Trophoblast cell (in vitro differentiated cells and primary cell): ENCODE measurements around the gene DCUN1D3.
A peak's percentile ranks its signal among the peaks of the same experiment; 100 is the strongest.

Experiments used
- DNase-seq, 2 donors: peaks; one replicate each; pipeline ENCODE4 v3.0.0-alpha.2; 2016
- H2AFZ ChIP-seq: 2 replicates; pipeline ENCODE4 v1.6.1; 2013; ENCODE audit warnings: low read length, moderate library complexity, mild to moderate bottlenecking; ENCODE audit not compliant: insufficient read depth, poor library complexity
- H2AK5ac ChIP-seq: 2 replicates; pipeline ENCODE4 v1.6.1; 2013; ENCODE audit warnings: mild to moderate bottlenecking, low read length
- H2BK120ac ChIP-seq: 2 replicates; pipeline ENCODE4 v1.6.1; 2013; ENCODE audit warnings: low read length, mild to moderate bottlenecking, moderate library complexity; ENCODE audit not compliant: insufficient read depth, poor library complexity
- H2BK12ac ChIP-seq: 2 replicates; pipeline ENCODE4 v1.6.1; 2013; ENCODE audit warnings: mild to moderate bottlenecking, low read length, moderate library complexity
- H2BK5ac ChIP-seq: 2 replicates; pipeline ENCODE4 v1.6.1; 2013; ENCODE audit warnings: low read length, low read depth, moderate library complexity, mild to moderate bottlenecking; ENCODE audit not compliant: poor library complexity
- H3K14ac ChIP-seq: 2 replicates; pipeline ENCODE4 v1.6.1; 2013; ENCODE audit warnings: mild to moderate bottlenecking, low read length
- H3K18ac ChIP-seq: 2 replicates; pipeline ENCODE4 v1.6.1; 2013; ENCODE audit warnings: mild to moderate bottlenecking, low read length
- H3K23ac ChIP-seq: 2 replicates; pipeline ENCODE4 v1.6.1; 2013; ENCODE audit warnings: low read length
- H3K27ac ChIP-seq: 2 replicates; pipeline ENCODE4 v1.5.1; 2013; ENCODE audit warnings: low read depth, mild to moderate bottlenecking, inconsistent platforms, low read length, moderate library complexity
- H3K27me3 ChIP-seq: 2 replicates; pipeline ENCODE4 v1.6.1; 2013; ENCODE audit warnings: inconsistent platforms, mild to moderate bottlenecking, low read length, moderate library complexity; ENCODE audit not compliant: insufficient read depth
- H3K36me3 ChIP-seq, 2 experiments: 1 replicate in 1 of 2; 2 replicates in 1 of 2; pipeline ENCODE4 v1.6.1; 2013; ENCODE audit warnings: low read length in 2 of 2, mild to moderate bottlenecking in 2 of 2, moderate library complexity in 1 of 2; ENCODE audit not compliant: insufficient read depth in 2 of 2, control insufficient read depth in 1 of 2
- H3K4ac ChIP-seq: 2 replicates; pipeline ENCODE4 v1.6.1; 2013; ENCODE audit warnings: low read depth, mild to moderate bottlenecking, low read length, moderate library complexity
- H3K4me1 ChIP-seq, 2 experiments: 1 replicate in 1 of 2; 2 replicates in 1 of 2; pipeline ENCODE4 v1.6.1; 2013; ENCODE audit warnings: low read length in 2 of 2, mild to moderate bottlenecking in 2 of 2, moderate library complexity in 1 of 2; ENCODE audit not compliant: insufficient read depth in 2 of 2, control insufficient read depth in 1 of 2
- H3K4me2 ChIP-seq: 2 replicates; pipeline ENCODE4 v1.6.1; 2013; ENCODE audit warnings: inconsistent platforms, mild to moderate bottlenecking, low read length, moderate library complexity
- H3K4me3 ChIP-seq: 2 replicates; pipeline ENCODE4 v1.5.1; 2013; ENCODE audit warnings: mild to moderate bottlenecking, low read depth, low read length, inconsistent platforms
- H3K79me1 ChIP-seq: one replicate; pipeline ENCODE4 v1.6.1; 2013; ENCODE audit warnings: low read length
- H3K79me2 ChIP-seq: 2 replicates; pipeline ENCODE4 v1.6.1; 2013; ENCODE audit warnings: low read length, mild to moderate bottlenecking; ENCODE audit not compliant: control insufficient read depth, insufficient read depth, poor library complexity
- H3K9ac ChIP-seq: 2 replicates; pipeline ENCODE4 v1.6.1; 2013; ENCODE audit warnings: mild to moderate bottlenecking, low read length
- H3K9me3 ChIP-seq: 2 replicates; pipeline ENCODE4 v1.6.1; 2013; ENCODE audit warnings: low read depth, mild to moderate bottlenecking, control low read depth, inconsistent platforms, low read length; ENCODE audit not compliant: insufficient read depth
- H4K12ac ChIP-seq: 2 replicates; pipeline ENCODE4 v1.6.1; 2013; ENCODE audit warnings: low read depth, mild to moderate bottlenecking, low read length, moderate library complexity
- H4K8ac ChIP-seq: 2 replicates; pipeline ENCODE4 v1.6.1; 2013; ENCODE audit warnings: low read depth, mild to moderate bottlenecking, low read length, moderate library complexity
- H4K91ac ChIP-seq: one replicate; pipeline ENCODE4 v1.6.1; 2013; ENCODE audit warnings: low read depth, mild to moderate bottlenecking, low read length, moderate library complexity
- WGBS: extraction: QIAGEN DNeasy Blood & Tissue Kit; methylation state at CpG from one replicate; pipeline ENCODE4 v1.1.7; 2013; ENCODE audit warnings: missing lambda C conversion rate; ENCODE audit not compliant: insufficient read length, insufficient coverage; ENCODE audit errors: extremely low coverage; 5-methylcytosine and 5-hydroxymethylcytosine counted together

The DCUN1D3 gene

DNA sequence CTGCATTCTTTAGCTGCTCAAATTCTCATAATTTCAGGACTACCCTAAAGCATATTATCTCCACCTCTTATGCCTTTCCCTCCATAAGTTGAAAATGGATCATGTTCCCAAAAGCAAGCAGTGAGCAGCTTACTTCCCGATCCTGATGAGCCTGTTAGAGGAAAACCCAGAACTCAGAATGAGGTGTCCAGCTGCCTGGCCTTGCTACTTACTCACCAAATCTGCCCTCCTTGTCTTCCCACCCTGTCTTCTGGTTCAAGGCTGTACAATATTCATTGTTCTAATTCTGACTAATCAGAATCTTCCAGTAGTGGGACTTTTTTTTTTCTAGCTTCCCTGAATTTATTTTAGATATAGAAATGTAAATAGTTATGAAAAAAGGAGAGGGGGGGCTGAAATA lies 11.2 kb upstream of the DCUN1D3 start:
- no peaks in the 10 kb centered on the region for H3K36me3 ChIP-seq
- H2BK12ac ChIP-seq = no peak overlapping the region
- H4K91ac ChIP-seq = no peak overlapping the region
- H3K27me3 ChIP-seq = no peaks in the 10 kb centered on the region
- H3K4me2 ChIP-seq = no peak overlapping the region
- no peak overlapping the region for H3K18ac ChIP-seq
- no peak overlapping the region for H2AK5ac ChIP-seq
- no peaks in the 10 kb centered on the region for H3K9me3 ChIP-seq
- H3K9ac ChIP-seq = no peak overlapping the region
- peaks cover 5 to 6% of the 10 kb centered on the region in 2 experiments for H3K4me1 ChIP-seq
- no CpG with 5 or more reads among the region's 1 CpG for WGBS
- peak in 1 of 2 donors; percentile 13 for DNase-seq
- H2AFZ ChIP-seq = no peak overlapping the region
- no peak overlapping the region for H4K12ac ChIP-seq
- H3K79me1 ChIP-seq = no peaks in the 10 kb centered on the region
- no peak overlapping the region for H3K23ac ChIP-seq
- H2BK120ac ChIP-seq = no peak overlapping the region
- H3K79me2 ChIP-seq = no peaks in the 10 kb centered on the region
- H4K8ac ChIP-seq = no peak overlapping the region
- no peak overlapping the region for H3K4me3 ChIP-seq
- no peak overlapping the region for H2BK5ac ChIP-seq
- H3K27ac ChIP-seq = no peak overlapping the region
- no peak overlapping the region for H3K14ac ChIP-seq
- H3K4ac ChIP-seq = no peak overlapping the region

- Histone ChIP-seq H3K27ac (no peak overlapping the region), H3K18ac (no peak overlapping the region), H2AFZ (no peak overlapping the region), H3K4me1 (peaks cover 8 to 9% of the 10 kb centered on the region in 2 experiments), H3K14ac (no peak overlapping the region), H2BK12ac (no peak overlapping the region), H3K4ac (no peak overlapping the region), H2AK5ac (no peak overlapping the region), H3K9me3 (no peaks in the 10 kb centered on the region), H2BK120ac (no peak overlapping the region), H2BK5ac (no peak overlapping the region), H3K23ac (no peak overlapping the region), H3K79me2 (no peaks in the 10 kb centered on the region), H4K91ac (no peak overlapping the region), H4K12ac (no peak overlapping the region), H3K27me3 (no peaks in the 10 kb centered on the region), H3K4me2 (no peak overlapping the region), H3K4me3 (no peak overlapping the region), H4K8ac (no peak overlapping the region), H3K9ac (no peak overlapping the region), H3K36me3 (no peaks in the 10 kb centered on the region), H3K79me1 (no peaks in the 10 kb centered on the region)
- WGBS = no CpG with 5 or more reads among the region's 2 CpGs
- peak in 1 of 2 donors; percentile 36 for DNase-seq
Measured at GRCh38 chr16:20910781-20911321, 10.7 kb upstream of the DCUN1D3 start.

GRCh38 chr16:20906341-20907255 lies 6.4 kb upstream of the DCUN1D3 start:
- Histone ChIP-seq H3K14ac (no peak overlapping the region), H3K27ac (peak overlapping the region; percentile 11), H2BK12ac (no peak overlapping the region), H3K23ac (no peak overlapping the region), H2AFZ (no peak overlapping the region), H4K8ac (no peak overlapping the region), H3K18ac (no peak overlapping the region), H4K12ac (no peak overlapping the region), H3K79me1 (peaks cover 3% of the 10 kb centered on the region), H3K27me3 (no peaks in the 10 kb centered on the region), H3K79me2 (no peaks in the 10 kb centered on the region), H2AK5ac (no peak overlapping the region), H3K9ac (no peak overlapping the region), H2BK120ac (no peak overlapping the region), H4K91ac (no peak overlapping the region), H3K9me3 (no peaks in the 10 kb centered on the region), H3K4me3 (no peak overlapping the region), H3K4ac (no peak overlapping the region), H3K4me2 (peak overlapping the region; percentile 11), H2BK5ac (peak overlapping the region; percentile 1), H3K4me1 (peaks cover 11 to 15% of the 10 kb centered on the region in 2 experiments), H3K36me3 (no peaks in the 10 kb centered on the region)
- WGBS = no CpG with 5 or more reads among the region's 4 CpGs
- DNase-seq = peak in 1 of 2 donors; percentile 77

- no peak overlapping the region for H4K91ac ChIP-seq
- no peak overlapping the region for H2BK5ac ChIP-seq
- H4K8ac ChIP-seq = no peak overlapping the region
- peaks cover 11 to 15% of the 10 kb centered on the region in 2 experiments for H3K4me1 ChIP-seq
- DNase-seq = no peak
- WGBS = no CpG with 5 or more reads among the region's 3 CpGs
- H2AFZ ChIP-seq = no peak overlapping the region
- no peak overlapping the region for H2AK5ac ChIP-seq
- peaks cover 4% of the 10 kb centered on the region for H3K79me2 ChIP-seq
- H4K12ac ChIP-seq = no peak overlapping the region
- no peak overlapping the region for H2BK120ac ChIP-seq
- no peak overlapping the region for H3K23ac ChIP-seq
- H3K27ac ChIP-seq = no peak overlapping the region
- no peak overlapping the region for H3K14ac ChIP-seq
- peaks cover 13% of the 10 kb centered on the region for H3K79me1 ChIP-seq
- no peaks in the 10 kb centered on the region for H3K9me3 ChIP-seq
- H2BK12ac ChIP-seq = no peak overlapping the region
- H3K4ac ChIP-seq = no peak overlapping the region
- H3K36me3 ChIP-seq = no peaks in the 10 kb centered on the region
- no peaks in the 10 kb centered on the region for H3K27me3 ChIP-seq
- no peak overlapping the region for H3K9ac ChIP-seq
- H3K18ac ChIP-seq = no peak overlapping the region
- no peak overlapping the region for H3K4me2 ChIP-seq
- no peak overlapping the region for H3K4me3 ChIP-seq
Measured at GRCh38 chr16:20905576-20905975, 5.4 kb upstream of the DCUN1D3 start.
